ENCODE results near the gene AP3S2.

DNA sequence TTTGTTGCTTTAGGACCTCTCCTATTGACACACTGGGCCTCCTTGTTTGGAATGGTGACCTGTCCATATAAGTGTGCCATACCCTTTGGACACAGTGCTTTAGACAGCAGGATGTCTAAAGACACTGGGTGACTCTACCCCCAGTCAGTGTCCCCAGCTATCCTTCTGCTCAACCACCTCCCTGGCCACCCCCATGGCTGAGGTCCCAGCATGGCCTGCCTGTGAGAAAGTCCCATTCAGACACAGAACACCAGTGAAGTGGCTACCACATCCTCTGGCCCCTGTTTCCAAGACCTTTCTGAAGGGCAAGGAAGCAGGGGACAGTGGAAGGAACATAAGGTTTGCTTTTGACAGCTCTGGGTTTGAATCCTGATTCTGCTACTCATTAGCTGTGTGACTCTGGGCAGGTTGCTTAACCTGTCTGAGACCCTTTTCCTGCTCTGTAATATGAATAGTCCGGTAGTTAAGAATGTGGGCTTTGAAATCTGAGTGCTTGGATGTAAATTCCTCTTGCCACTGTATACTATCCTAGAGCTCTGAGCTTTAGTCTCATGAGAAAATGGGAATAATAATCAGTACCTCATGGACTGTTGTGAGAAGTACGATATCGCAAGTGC is 6.3 kb upstream of the AP3S2 start:
- TF ChIP-seq, protein P1, sequence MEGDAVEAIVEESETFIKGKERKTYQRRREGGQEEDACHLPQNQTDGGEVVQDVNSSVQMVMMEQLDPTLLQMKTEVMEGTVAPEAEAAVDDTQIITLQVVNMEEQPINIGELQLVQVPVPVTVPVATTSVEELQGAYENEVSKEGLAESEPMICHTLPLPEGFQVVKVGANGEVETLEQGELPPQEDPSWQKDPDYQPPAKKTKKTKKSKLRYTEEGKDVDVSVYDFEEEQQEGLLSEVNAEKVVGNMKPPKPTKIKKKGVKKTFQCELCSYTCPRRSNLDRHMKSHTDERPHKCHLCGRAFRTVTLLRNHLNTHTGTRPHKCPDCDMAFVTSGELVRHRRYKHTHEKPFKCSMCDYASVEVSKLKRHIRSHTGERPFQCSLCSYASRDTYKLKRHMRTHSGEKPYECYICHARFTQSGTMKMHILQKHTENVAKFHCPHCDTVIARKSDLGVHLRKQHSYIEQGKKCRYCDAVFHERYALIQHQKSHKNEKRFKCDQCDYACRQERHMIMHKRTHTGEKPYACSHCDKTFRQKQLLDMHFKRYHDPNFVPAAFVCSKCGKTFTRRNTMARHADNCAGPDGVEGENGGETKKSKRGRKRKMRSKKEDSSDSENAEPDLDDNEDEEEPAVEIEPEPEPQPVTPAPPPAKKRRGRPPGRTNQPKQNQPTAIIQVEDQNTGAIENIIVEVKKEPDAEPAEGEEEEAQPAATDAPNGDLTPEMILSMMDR (IDR thresholded peaks at IDR 0.05) = no peak
- TF ChIP-seq POLR2AphosphoS5 (IDR thresholded peaks at IDR 0.05) = no peak
